OCI-M2 (cell line): ENCODE results near the gene GPATCH8.
"Not testable (repeated sequence)": the region's sequence is repeated elsewhere in the genome, so short reads cannot be mapped to it uniquely, and the experiment has no call there.

Experiments used
- DNase-seq: peaks from one replicate; lab custom pipeline; 2025; ENCODE audit not compliant: unreplicated experiment; lab: John Stamatoyannopoulos, UW

The GPATCH8 gene

DNA sequence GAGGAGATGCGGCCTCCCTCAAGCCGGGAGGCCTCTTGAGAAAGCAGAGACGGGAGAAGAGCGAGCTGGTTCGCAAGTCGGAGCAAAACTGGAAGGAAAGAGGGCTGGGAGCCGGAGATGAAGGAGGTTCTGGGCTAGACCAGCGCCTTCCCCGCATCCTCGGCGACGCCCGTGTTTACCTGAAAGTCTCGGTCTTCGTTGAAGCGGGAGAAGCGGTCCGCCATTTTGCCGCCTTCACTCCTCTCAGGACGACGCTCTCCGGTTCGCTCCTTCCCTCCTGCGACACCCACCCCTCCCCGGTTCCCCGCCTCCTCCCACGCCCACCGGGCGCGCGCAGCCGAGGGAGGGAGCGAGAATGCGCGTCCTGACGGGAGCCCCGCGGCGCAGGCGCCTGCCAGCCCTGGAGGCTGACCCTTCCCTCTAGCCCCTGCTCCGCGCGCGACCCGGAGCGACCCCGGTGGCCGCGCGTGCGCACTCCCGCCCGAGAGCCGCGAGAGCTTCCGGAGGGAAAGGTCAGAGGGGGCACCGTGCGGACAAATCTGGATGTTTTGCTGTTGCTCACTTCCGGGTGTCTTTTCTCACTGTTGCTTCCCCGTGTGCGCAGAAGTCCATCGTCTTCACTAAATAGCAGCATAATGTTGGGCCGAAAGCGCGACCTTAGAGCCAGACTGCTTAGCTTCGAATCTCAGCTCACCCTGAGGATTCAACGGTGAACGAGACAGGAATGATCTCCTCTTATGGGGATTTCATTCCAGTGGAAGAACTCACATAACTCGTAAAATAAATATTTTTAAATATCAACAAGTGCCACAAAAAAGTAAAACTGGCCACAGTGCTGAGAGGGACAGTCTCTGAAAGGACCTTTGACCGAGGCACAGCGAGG lies at the start of gene GPATCH8:
Gene GPATCH8 (minus strand): TSS at position 260 of the 883 bp plus-strand sequence. CDS start 36 bp downstream, at position 224.
- DNase-seq, result peak; percentile 78

DNA sequence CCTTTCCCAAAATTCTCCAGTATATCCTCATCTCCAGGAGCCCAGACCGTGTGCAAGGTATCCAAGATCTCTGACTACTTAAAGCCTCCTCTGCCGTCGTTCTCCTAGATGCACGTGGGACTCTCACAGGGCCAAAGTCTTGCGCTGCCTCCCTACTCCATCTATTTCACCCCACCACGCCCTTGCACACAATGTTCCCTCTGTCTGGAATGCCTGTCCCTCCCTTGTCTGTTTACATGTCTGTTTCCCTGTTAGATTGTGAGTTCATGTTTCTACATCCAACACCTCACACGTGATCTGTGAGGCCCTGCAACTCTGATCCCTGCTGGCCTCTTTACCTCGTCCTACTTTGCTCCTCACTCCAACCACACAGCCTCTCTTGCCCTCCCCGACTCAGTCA lies 49.2 kb upstream of the GPATCH8 start:
- DNase-seq, result no peak

DNA sequence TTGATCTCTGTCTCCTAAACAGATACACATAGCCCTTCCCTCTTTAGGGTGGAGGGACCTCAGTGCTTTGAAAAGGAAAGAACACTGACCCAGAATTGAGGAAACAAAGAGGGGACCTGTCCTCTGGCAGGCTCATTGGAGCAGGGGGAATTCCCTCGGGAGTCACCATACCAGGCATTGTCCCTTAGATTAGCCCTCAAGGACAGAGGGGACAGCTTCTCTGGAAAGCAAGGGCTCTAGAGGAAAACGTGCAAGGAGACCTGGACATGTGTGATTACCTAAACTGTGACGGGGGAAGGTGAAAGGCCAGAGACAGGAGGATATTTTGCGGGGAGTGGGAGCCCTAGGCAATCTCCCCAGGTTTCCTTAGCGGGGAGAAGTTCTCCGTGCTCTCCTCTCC lies 46.5 kb upstream of the GPATCH8 start:
- no peak for DNase-seq

DNA sequence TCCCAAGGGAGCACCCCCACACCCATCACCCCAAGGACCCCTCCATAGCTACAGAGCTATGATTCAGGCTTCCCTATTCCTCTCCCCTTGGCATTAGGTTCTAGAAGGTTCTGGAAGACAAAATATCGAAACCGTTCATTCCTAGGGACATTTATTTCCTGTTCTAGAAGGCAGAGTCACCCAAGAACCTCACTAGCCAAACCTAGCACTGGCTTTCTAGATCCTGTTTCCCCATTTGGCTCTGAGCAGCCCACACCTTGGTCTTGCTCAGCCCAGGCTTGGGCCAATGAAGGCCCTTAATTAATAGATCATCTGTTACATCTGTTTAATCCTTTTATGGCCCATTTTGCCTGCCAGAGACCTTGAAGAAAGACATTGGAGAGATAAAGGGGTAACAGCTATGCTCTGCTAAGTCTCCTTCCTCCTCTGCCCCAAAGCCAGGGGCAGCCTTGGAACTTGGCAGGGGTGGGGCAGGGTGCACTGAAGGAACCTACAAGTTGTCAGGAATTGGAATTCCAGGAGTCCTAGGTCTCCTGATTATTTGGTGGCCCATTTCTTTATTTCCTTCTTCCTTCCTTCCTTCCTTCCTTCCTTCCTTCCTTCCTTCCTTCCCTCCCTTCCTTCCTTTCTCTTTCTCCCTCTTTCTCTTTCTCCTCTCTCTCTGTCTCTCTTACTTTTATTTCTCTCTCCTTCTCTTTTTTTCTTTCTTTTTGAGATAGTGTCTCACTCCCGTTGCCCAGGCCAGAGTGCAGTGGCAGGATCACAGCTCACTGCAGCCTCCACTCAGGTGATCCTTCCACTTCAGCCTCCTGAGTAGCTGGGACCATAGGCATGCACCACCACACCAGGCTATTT lies 45.4 kb upstream of the GPATCH8 start:
- DNase-seq, result no peak

DNA sequence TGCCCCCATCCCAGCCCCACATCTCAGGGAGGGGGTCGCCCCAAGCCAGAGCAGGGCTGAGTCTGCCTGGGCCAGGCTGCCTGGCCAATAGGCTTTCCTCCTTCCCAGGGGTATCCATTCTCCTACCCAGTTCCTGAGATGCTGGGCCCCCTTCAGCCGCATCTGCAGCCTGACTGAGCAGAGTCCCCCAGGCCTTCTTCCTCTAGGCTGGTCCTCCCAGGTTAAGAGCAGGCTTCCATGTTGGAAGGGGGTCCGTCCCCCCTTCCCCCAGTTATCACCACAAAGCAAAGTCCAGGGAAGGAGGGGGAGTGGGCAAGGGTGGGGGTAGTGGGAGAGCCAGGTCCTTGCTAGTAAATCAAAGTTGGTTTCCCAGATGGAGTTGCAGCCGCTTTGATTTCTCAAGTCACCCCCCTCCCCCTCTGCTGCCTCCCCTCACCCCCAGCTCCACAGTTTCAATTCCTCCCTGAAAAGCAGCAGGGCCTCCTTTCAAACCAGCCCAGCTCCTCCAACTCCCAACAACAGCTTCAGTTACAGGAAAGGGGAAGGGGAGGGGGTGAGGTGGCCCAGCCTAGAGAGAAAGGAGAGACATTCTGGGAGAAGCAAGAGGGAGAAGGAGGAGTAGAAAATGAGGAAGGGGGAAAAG lies 44.5 kb upstream of the GPATCH8 start:
- no peak for DNase-seq

DNA sequence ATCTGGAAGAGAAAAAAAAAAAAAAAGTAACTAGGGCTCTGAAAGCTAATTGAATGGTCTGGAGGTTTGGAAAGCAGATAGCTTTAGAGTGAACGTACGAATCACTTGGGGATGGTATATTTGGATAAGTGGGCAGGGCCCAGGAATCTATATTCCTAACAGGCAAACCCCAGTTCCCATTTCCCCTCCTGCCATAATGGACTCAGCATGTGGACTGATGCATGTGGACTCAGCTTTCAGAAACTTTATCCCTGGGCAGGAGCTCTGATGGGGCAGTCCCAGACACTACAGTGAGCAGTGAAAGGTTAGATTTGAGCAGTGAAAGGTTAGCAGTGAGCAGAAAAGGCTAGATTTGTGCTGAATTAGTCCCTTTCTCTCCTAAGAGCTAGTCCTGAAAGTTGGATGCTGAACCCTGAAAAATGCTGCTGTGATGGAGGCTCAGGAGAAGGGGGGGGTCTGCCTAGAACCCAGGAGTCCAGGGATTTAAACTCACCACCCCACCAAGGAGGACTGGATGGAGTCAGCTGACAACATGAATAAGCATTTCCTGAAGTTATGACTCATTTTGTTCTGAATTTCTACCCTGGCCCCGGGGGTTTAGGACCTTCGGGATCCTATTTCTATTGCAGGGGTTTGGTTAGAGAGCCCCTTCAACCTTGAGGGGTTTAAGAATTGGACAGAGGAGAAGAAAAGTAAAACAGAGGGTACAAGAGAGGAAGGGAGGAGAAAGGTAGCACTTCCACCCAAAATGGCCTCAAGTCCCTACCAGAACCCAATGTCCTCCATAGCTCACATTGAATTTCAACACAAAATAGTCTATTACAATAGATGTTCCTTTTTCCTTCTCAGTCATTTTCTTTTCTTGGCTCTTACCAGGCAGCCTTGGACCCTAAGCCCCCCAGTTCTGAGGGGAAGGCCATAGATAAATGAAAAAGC lies 43.7 kb upstream of the GPATCH8 start:
- no peak for DNase-seq

DNA sequence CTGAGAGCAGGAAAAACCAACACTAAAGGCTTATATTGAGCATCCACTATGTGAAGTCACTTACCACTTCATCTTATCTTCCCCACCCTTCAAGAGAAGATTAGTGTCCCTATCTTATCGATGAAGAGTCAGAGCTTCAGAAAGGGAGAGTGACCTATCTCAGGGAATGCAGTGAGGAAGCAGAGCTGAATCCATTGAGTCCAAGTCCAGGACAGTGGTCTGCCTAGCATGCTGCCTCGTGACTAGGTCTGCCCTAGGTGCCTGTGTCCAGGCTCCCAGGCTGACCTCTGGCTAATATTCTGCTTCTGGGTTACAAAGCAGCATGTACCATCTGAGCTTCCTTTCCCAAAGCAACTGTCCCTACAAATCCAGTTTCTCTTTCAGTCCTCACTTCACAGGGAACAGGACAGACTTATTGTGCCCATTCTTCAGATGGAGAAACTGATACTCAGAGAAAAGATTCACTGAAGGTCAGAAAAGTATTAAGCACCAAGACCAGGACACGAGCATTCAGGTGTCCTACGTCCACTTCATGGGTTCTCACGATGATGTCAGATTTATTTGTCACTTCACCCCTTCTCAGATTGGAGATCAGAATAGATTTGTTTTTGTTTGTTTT lies 40.8 kb upstream of the GPATCH8 start:
- DNase-seq, result no peak

DNA sequence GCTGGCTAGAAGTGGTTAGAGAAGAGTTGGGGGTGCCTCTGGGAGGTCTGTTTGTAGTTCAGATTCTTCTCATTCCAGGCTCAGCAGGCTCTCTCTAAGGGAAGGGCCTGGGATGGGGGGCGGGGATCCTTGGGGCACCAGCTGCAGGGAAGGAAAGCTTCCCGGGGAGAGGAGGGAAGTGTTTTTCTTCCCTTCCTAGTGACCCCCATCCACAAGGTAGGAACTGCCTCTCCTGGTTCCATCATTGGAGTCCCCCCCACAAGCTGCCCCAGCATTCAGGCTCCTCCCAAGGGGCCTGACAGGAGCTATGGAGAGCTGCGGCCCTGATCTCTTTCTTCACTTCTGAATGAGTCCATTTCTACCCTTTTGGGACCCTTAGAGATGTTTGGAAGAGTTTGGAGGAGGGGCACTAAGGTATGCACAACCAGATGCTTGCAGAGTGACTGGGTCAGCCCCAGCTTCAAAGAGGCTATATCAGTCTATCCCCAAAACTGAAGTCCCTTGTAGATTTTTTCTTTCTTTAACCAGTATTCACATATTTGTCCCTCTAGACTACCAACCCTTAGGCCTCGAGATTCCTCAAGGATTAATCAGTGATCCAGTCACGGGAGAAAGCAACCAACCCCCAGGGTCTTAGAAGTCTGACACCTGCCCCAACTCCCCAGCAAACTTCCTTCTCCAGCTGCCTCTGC lies 40.2 kb upstream of the GPATCH8 start:
- no peak for DNase-seq

DNA sequence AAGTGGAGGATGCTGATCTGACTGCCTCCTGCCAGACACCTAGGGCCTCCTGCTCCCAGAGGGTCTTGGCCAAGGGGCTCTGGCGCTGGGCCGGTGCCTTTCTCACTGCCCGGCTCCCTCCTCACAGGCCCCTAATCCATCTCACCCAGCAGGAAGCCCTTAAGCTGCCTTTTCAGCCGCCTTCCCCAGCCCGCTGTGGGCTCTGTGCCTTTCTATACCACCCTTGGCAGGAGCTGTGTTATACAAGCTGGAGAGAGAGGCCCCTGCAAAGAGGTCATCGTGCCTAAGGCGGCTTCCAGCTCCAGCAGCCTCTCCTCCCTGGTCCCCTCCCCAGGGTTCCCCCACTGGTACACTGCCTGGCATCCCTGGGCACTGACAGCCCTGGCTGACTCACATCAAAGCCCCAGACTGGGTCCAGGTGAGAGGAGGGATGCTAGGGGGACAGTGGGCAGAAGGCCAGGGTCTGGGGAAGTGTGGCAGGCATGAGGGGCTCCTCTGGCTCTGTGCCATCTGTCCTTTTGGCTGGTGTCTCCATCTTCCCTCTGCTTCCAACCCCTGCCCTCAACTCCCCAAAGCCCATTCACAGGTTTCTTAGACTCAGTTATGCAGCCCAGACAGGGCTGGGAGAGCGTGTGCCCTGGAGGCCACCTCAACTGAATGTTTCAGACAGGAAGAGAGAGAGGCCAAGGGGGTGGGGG lies 38.8 kb upstream of the GPATCH8 start:
- DNase-seq, result no peak

DNA sequence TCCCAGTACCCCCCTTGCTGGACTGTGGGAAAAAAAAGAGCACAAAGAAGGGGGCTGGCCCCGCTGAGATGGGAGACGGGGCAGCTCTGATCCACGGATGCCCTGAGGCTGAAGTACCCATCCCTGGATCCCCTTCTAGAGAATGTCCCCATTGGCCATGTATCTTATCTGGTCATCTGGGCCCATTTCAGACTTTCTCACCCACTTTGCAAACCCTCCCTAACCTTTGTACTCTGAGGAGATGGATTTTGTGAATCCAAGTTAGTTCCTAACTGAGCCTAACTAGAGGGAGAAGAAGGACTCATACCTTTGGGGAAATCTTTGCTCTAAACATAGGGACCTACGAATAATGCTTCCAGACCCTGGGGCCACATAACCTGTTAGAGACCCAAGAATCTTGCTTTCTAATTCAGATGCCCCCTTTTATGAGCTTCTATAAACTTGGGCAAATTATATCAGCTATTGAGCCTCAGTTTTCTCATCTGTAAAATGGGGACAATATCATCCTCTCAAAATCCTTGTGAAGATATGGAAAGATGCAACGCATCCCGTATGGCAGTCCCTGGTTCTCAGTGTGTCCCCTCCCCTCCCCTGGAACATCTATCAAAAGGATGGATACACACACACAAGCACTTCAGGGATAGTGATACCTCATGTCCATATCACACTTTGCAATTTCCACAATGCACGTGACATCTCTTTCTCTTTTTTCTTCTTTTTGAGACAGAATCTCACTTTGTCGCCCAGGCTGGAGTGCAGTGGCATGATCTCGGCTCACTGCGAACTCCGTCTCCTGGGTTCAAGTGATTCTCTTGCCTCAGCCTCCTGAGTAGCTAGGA lies 37.3 kb upstream of the GPATCH8 start:
- DNase-seq, result no peak

DNA sequence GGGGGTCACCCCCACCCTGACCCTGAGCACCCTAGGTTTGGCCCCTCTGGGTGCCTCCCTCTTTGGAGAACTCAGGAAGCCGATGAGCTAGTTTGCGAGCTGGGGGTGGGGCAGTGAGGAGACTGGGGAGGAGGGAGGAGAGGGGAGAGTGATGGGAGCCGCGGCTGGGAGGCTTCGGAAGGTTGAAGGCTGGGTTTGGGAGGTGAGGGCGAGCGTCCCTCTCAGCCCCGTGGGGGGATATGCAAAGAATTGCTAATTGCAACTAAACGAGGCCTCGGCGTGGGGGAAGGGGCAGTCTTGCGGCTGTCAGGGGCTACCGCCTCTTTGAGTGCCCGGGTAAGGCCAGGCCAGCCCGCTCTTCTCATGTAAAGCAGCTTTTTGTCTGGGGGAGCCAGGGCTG lies 36.5 kb upstream of the GPATCH8 start:
- DNase-seq, result no peak

DNA sequence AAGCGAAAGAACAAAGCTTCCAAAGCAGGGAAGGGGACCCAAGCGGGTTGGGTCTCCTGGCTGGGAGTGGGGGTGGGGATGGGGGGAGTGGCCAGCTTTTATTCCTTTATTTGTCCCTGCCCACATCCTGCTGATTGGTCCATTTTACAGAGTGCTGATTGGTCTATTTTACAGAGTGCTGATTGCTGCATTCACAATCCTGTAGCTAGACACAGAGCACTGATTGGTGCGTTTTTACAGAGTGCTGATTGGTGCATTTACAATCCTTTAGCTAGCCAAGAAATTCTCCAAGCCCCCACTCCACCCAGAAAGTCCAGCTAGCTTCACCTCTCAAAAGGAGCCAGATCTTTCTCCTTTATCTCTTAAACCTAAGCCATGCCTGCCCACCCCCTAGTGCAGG lies 34.7 kb upstream of the GPATCH8 start:
- not testable (repeated sequence) for DNase-seq

DNA sequence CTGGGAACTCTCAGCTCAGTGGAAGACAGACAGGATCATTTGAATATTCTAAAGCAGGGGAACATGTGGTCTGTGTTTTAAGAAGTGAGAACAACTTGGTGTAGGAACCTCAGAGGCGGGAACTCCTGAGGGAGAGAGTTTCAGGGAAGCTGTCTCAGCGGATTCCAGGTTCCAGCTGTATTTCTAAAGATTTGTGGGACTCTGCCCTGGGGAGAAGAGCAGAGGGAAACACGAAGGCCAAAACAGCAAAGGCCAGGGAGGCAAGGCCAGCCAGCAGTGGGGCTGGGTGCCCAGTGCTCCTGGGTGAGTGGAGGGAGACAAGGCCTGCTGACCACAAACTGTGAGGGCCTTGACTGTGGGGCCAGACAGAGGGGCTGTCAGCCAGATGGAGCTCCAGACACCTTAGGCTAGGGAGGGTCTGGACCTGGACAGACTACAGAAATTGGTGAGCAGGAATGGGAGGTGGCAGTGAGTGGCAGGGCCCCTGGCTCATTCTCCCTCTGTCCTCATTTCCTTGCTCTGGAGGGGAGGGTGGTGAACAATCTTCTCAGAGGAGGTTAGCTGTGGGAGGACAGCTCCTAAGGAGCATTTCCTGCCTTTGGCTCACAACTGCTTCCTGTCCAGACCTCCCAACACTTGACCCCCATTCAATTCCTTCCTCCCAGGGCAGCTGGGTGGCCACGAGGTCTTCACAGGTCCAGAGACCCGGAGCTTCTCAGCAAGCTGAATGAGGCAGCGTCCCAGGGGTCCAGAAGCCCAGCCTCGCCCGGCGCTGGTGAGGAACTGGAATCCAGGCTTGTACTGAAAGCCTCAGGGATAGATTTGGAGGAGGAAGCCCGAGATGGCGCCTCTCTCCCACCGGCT lies 33.1 kb upstream of the GPATCH8 start:
- no peak for DNase-seq

DNA sequence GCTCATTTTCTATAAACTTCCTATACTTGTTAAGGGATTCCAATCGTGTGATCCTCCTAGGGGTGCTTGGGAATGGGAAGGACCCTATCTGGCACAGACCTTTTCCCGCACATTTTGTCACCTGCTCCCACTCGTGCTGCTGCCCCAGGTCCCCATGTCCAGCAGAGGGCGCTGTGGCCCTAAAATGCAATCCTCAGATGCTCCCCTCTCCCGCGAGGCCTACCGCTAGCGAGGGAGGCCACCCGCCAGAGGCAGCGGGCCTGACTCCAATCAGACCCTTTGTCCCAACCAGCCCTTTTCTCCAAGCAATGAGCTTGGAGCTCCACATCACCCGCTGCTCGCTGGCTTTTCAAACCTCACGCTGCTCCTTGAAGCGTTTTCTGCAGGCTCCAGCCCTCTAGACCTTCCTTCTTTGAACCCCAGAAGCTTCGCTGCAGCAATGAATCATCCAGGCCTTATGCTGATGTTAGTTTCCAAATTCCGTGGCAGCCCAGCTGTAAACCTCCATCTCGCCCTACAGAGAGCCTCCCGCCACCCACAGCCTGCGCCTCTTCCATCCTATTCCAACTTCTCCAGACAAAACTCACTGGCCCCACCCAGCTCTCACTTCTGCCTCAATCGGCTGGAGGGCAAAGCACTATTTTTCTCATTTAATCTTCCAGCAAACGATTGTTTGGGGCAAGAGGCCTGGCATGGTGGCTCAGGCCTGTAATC lies 30.5 kb upstream of the GPATCH8 start:
- DNase-seq, result no peak

DNA sequence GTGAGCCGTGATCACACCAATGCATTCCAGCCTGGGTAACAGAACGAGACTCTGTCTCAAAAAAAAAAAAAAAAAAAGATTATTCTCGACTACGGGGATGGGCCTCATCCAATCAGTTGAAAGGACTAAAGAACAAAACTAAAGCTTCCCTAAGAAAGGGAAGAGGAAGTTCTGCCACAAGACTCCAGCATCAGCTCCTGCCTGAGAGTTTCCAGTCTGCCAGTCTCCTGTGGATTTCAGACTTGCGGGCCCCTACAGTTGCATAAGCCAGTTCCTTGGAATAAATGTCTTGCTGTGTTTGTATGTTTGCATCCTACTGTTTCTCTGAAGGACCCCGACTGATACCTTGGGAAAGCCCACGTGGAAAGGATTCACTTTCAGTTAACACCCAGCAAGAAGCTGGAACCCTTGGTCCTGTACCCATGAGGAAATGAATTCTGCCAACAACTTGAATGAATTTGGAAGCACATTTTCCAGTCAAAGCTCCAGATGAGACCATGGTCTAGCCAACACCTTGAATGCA lies 27.8 kb upstream of the GPATCH8 start:
- no peak for DNase-seq

DNA sequence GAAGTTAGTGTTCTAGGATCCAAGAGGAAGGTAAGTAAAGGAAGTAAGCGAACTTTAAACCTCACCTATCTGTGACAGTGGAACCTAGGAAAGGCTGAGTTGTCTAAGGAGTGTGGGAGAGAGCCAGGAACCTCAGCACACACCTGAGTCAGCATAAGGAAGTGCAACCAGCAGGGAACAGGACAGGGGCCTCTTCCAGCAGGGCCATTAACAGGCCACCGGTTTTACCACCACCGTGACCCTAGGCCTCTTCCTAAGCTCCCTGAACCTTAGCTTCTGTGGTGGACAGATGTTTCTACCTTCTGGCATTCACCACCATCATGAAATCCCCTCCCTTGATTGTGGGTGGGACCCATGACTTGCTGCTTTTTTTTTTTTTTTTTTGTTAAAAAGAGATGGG lies 26.7 kb upstream of the GPATCH8 start:
- no peak for DNase-seq
